K562 (cell line): ENCODE data around the gene VRK3. TPM values are rescaled to one million over a fixed set of nuclear protein-coding genes. Genes with fewer than 3 reads are reported as not detected.

Experiments
- ATAC-seq: fragments of 200-7000 bp; cut with Tn5 transposase; 3 replicates; pipeline ENCODE4 v1.9.1; 2020; ENCODE audit warnings: moderate library complexity
- BruUV-seq: library from RNA; stranded (reverse); fragments of 400-500 nt; replicated peaks from 2 replicates; lab custom pipeline; 2021; lab: Mats Ljungman, UMichigan
- CTCF ChIA-PET: fragments of 300-600 bp; formaldehyde crosslinking; extraction: SDS; loops from one replicate; lab custom pipeline; 2021; ENCODE audit warnings: low intra/inter-chr PET ratio; lab: Yijun Ruan, JAX
- POLR2A ChIA-PET: fragments of 300-600, 350-650 bp; sonication (Branson Sonifier 250); formaldehyde crosslinking; extraction: SDS; loops from one replicate; lab custom pipeline; 2021; ENCODE audit warnings: antibody characterized with exemption, inconsistent platforms; lab: Yijun Ruan, JAX
- DNase-seq, 4 experiments: peaks; one replicate each; pipeline versions ENCODE4 v3.0.0 to v3.0.0-alpha.2; 2011 to 2018; ENCODE audit warnings: low spot score in 3 of 4, mixed read lengths in 3 of 4; ENCODE audit errors: extremely low read depth in 1 of 4
- FAIRE-seq: peaks from 2 replicates; lab custom pipeline; 2011; peaks lifted over from hg19 to GRCh38; lab: Jason Lieb, UNC
- H2AFZ ChIP-seq: 2 replicates; pipeline ENCODE4 v1.6.0; 2011; ENCODE audit warnings: low read depth, low read length, control low read depth, inconsistent platforms
- H3K27ac ChIP-seq: fragments of 200-600 bp; 3 replicates; pipeline ENCODE4 v1.8.0; 2011; ENCODE audit warnings: low read depth, mild to moderate bottlenecking, control low read depth, inconsistent platforms, low read length, moderate library complexity, mixed read lengths; ENCODE audit errors: extremely low read depth
- H3K27me3 ChIP-seq, 2 experiments: fragments of 300-600 bp in 1 of 2; 2 replicates in 1 of 2; 3 replicates in 1 of 2; pipeline versions ENCODE4 v1.6.0 to v1.8.0; 2011; ENCODE audit warnings: inconsistent platforms in 2 of 2, low read length in 2 of 2, mild to moderate bottlenecking in 1 of 2, mixed read lengths in 1 of 2, moderate library complexity in 1 of 2; ENCODE audit not compliant: control insufficient read depth in 2 of 2, insufficient read depth in 2 of 2
- H3K36me3 ChIP-seq: fragments of 300-600 bp; 3 replicates; pipeline ENCODE4 v1.8.0; 2011; ENCODE audit warnings: mild to moderate bottlenecking, low read length, inconsistent platforms; ENCODE audit not compliant: control insufficient read depth, insufficient read depth
- H3K4me1 ChIP-seq, 2 experiments: fragments of 200-600 bp in 1 of 2; replicated peaks in 1 of 2; 2 replicates in 1 of 2; 3 replicates in 1 of 2; pipeline versions ENCODE4 v1.5.1 to v1.8.0; 2011; ENCODE audit warnings: inconsistent platforms in 2 of 2, low read length in 2 of 2, mild to moderate bottlenecking in 1 of 2, mixed read lengths in 1 of 2, moderate library complexity in 1 of 2; ENCODE audit not compliant: control insufficient read depth in 2 of 2, insufficient read depth in 2 of 2
- H3K4me2 ChIP-seq: 2 replicates; pipeline ENCODE4 v1.6.1; 2011; ENCODE audit warnings: low read length, control low read depth, inconsistent platforms, mixed read lengths; ENCODE audit not compliant: insufficient read depth
- H3K4me3 ChIP-seq: fragments of 200-600 bp; sonication (generic), shearing (Covaris generic); 2 replicates; pipeline ENCODE4 v1.5.1; 2016; ENCODE audit warnings: control low read depth, inconsistent platforms
- H3K79me2 ChIP-seq: fragments of 200-600 bp; 3 replicates; pipeline ENCODE4 v1.8.0; 2011; ENCODE audit warnings: low read length, inconsistent platforms; ENCODE audit not compliant: control insufficient read depth, insufficient read depth
- H3K9ac ChIP-seq, 2 experiments: 2 replicates each; pipeline versions ENCODE4 v1.6.0 to v1.6.1; 2011; ENCODE audit warnings: low read depth in 2 of 2, low read length in 2 of 2, control low read depth in 1 of 2, inconsistent platforms in 1 of 2, mild to moderate bottlenecking in 1 of 2, mixed read lengths in 1 of 2; ENCODE audit not compliant: insufficient read depth in 1 of 2
- H3K9me1 ChIP-seq: one replicate; pipeline ENCODE4 v1.6.0; 2011; ENCODE audit warnings: inconsistent platforms, mild to moderate bottlenecking, low read length, moderate library complexity; ENCODE audit not compliant: control insufficient read depth, insufficient read depth
- H3K9me3 ChIP-seq: replicated peaks from 2 replicates; pipeline ENCODE4 v1.5.1; 2011; ENCODE audit warnings: low read depth, low read length, inconsistent platforms; ENCODE audit not compliant: control insufficient read depth, insufficient read depth
- H4K20me1 ChIP-seq: replicated peaks from 2 replicates; pipeline ENCODE4 v1.6.1; 2011; ENCODE audit warnings: low read length, inconsistent platforms, mixed read lengths; ENCODE audit not compliant: control insufficient read depth, insufficient read depth
- FUS ChIP-seq: fragments of 200-400 bp; formaldehyde crosslinking; optimal IDR thresholded peaks from 2 replicates; pipeline ENCODE3; 2017; ENCODE audit warnings: low read depth, low read length
- MAFF ChIP-seq: IDR thresholded peaks from 2 replicates; pipeline ENCODE4 v1.6.1; 2012; ENCODE audit warnings: low read length, improper control_type of control experiment
- MAFG ChIP-seq: fragments of 450-650 bp; conservative IDR thresholded peaks from 2 replicates; pipeline ENCODE4 v1.6.1; 2016; ENCODE audit warnings: missing genetic modification characterization, missing compliant biosample characterization
- NCOR1 ChIP-seq: fragments of 450-650 bp; IDR thresholded peaks from 2 replicates; pipeline ENCODE4 v1.6.1; 2016; ENCODE audit warnings: mild to moderate bottlenecking, moderate library complexity
- POLR2H ChIP-seq: IDR thresholded peaks from 2 replicates; pipeline ENCODE4 v1.6.1; 2016; ENCODE audit warnings: missing genetic modification characterization, low read depth, mild to moderate bottlenecking, control low read depth, missing compliant biosample characterization, moderate library complexity
- RAD21 ChIP-seq, 2 experiments: fragments of 250-450 bp in 1 of 2; fragments of 450-650 bp in 1 of 2; sonication (Bioruptor Pico) in 1 of 2; formaldehyde crosslinking in 1 of 2; IDR thresholded peaks in 1 of 2; conservative IDR thresholded peaks in 1 of 2; 2 replicates each; pipeline versions ENCODE4 v1.4.0 to v1.8.0; 2020 to 2022; ENCODE audit warnings: mild to moderate bottlenecking in 2 of 2, moderate library complexity in 1 of 2
- YY1 ChIP-seq, 3 experiments: IDR thresholded peaks; 2 replicates each; pipeline ENCODE4 v1.6.1; 2011; ENCODE audit warnings: low read length in 2 of 3, mild to moderate bottlenecking in 2 of 3, moderate library complexity in 2 of 3, borderline replicate concordance in 1 of 3, control low read depth in 1 of 3, low read depth in 1 of 3; ENCODE audit not compliant: insufficient read depth in 3 of 3, insufficient replicate concordance in 2 of 3, control insufficient read depth in 1 of 3, insufficient read length in 1 of 3; ENCODE audit errors: extremely low read depth in 1 of 3
- ZFPM2 ChIP-seq: fragments of 250-450 bp; sonication (Bioruptor Pico); IDR thresholded peaks from 2 replicates; pipeline ENCODE4 v1.5.1; 2022; ENCODE audit warnings: mild to moderate bottlenecking
- ZNF175 ChIP-seq: fragments of 200-800 bp; sonication (Bioruptor generic); IDR thresholded peaks from 2 replicates; pipeline ENCODE4 v1.6.1; 2016; ENCODE audit warnings: low read depth, mild to moderate bottlenecking, missing genetic modification characterization, missing compliant biosample characterization
- ZNF561 ChIP-seq: fragments of 450-650 bp; formaldehyde crosslinking; conservative IDR thresholded peaks from 2 replicates; pipeline ENCODE4 v1.4.0; 2020; ENCODE audit warnings: mild to moderate bottlenecking, moderate library complexity
- whole genome bisulfite sequencing: fragments of 100-300 bp; shearing (Covaris generic); methylation state at CpG from one replicate; pipeline ENCODE4 v1.1.6; 2016; ENCODE audit warnings: low coverage, mixed read lengths; ENCODE audit not compliant: insufficient coverage; ENCODE audit errors: missing lambda C conversion rate; 5-methylcytosine and 5-hydroxymethylcytosine counted together
- in situ Hi-C: fragments of 300-500 bp; cut with MboI; formaldehyde crosslinking; loops from 4 replicates; pipeline ENCODE4 v1.15.0; 2018; ENCODE audit warnings: inconsistent platforms, mixed read lengths
- intact Hi-C: fragments of 100-400 bp; cut with micrococcal nuclease; formaldehyde crosslinking; loops from 2 replicates; pipeline ENCODE4 v1.14.2; 2022
- polyA plus RNA-seq, 8 experiments: library from polyadenylated mRNA; depleted of rRNA in 4 of 8; stranded (reverse) in 5 of 8; unstranded in 3 of 8; fragments of >200 nt; fragmentation: Nextera tagmentation in 2 of 8; fragmentation: Illumina TruSeq in 1 of 8; extraction: Ambion mirVana in 2 of 8; extraction: Trizol in 1 of 8; gene quantifications; 2 replicates each; pipeline versions ENCODE4 v1.2.1 to v1.2.3, GENCODE V29; 2011 to 2014; ENCODE audit warnings: inconsistent platforms in 1 of 8, missing spikeins in 1 of 8
- total RNA-seq, 7 experiments: library from RNA; depleted of rRNA in 6 of 7; stranded (reverse); fragments of >200 nt in 6 of 7; fragmentation: Illumina TruSeq in 2 of 7; extraction: Trizol in 2 of 7; gene quantifications; 2 replicates each; pipeline versions ENCODE4 v1.2.1 to v1.2.3, GENCODE V29; 2011 to 2021; ENCODE audit warnings: low replicate concordance in 1 of 7

The VRK3 gene
- total and polyA plus RNA-seq, 9 of the 15 experiments (the other 6 are each of a cell fraction or from before 2014, with no cell fraction given), result 25.6 to 94.3 (median 42.9) TPM

DNA sequence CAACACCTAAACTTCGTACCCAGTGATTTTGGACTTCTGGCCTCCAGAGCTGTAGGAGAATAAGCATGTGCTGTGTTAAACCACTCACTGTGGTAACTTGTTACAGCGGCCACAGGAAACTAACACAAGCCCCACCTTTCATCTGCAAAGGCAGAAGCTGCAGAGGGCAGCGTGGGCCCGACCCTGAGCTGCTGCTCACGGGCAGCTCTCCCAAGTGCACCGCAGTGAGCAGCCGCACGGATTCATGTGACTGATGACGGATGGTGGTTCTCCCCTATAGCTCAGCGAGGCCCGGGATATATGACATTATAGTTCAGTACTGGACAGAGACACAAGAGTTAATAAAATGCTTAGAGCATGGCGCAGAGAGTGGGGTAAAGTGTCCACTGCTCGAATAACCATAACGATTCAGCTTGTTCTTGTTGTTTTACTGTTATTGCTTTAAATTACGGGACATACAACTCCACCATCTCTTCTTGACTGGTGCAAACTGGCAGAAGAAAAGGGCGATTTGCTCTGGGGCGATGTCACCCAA, 21.9 kb downstream of the VRK3 start (continued):
- TF ChIP-seq ZNF175 (CRISPR knock-in tag) (no peak), ZNF561 (no peak), RAD21 (CRISPR knock-in tag; conservative IDR thresholded peaks at IDR 0.05 in 1 of 2, IDR thresholded peaks at IDR 0.05 in 1 of 2) (no peak), MAFG (tag) (no peak), ZFPM2 (CRISPR knock-in tag) (no peak), MAFF (no peak)

DNA sequence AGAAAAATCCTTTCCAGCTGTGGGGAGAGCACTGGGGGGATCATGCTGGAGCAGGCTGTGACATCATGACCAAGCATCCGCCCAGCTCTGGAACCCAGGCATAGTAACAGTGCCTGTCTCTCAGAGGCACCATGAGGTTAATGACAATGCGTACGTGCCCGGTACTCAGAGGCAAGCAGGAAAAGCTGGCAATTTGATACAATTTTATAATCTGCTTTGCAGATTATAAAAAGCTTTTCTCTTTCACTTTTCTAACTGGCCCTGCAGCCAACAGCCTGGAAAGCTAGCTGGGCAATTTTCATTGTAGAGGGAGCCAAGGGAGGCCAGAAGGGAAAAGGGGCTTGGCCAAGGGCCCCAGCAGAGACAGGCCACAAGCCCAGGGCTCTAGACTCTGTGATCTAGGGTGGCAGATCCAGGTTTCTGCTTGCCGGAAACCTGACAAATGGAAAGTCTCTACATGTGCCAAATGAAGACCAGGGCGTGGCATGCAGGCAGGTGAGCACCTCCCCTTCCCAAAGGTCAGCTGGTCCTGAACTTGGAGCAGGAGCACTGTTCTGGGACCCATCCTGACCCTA, 22.7 kb downstream of the VRK3 start:
- in situ Hi-C loops (no loop called here), intact Hi-C loops (no loop called here)
- no peak for ATAC-seq
- no TSS peak for BruUV-seq
- Histone ChIP-seq H3K27me3 (no peaks in the 10 kb centered on the region), H3K9ac (peak overlapping the region in 1 of 2 experiments; percentile 53; a peak in 2 of 4 replicates), H4K20me1 (no peaks in the 10 kb centered on the region), H3K27ac (no peak overlapping the region), H3K79me2 (no peaks in the 10 kb centered on the region; the same call in 2 of the 3 replicates), H3K36me3 (peaks cover 78% of the 10 kb centered on the region; the same call in 2 of the 3 replicates), H2AFZ (no peak overlapping the region), H3K4me1 (peaks cover 8 to 17% of the 10 kb centered on the region in 2 experiments), H3K9me3 (no peaks in the 10 kb centered on the region), H3K4me2 (no peak overlapping the region), H3K9me1 (peaks cover 9% of the 10 kb centered on the region), H3K4me3 (no peak overlapping the region)
- no peak for TF ChIP-seq POLR2H
- no peak for TF ChIP-seq FUS
- no peak for TF ChIP-seq YY1 (IDR thresholded peaks at IDR 0.05; ENCODE audit: borderline replicate concordance in 1 of 3, control insufficient read depth in 1 of 3, extremely low read depth in 1 of 3, insufficient read depth in 3 of 3, insufficient read length in 1 of 3, insufficient replicate concordance in 2 of 3, low read depth in 1 of 3, low read length in 2 of 3)
- TF ChIP-seq NCOR1, result no peak
- ChIA-PET POLR2A (interaction anchor here (0.6 to 2.3 kb wide), 4 partner anchors 9 to 46 kb away, joined by 3 to 10 read pairs (median 4); no protein-coding TSS in a partner anchor), CTCF (interaction anchor here (0.6 kb wide), 1 partner anchor 55 kb away, joined by 3 read pairs; no protein-coding TSS in a partner anchor)
- FAIRE-seq, result no peak
- 89% methylated on average over 6 of the region's 6 CpGs for WGBS
- DNase-seq, result no peak
